Activated T-helper 17 cell treated with anti-CD3 and anti-CD28 coated beads, Interleukin-2, amount 50 U/mL, for 72 hours (primary cell): ENCODE data around the gene DPPA4. TPM values are rescaled to one million over a fixed set of nuclear protein-coding genes. Genes with fewer than 3 reads are reported as not detected.

Experiments used
- ATAC-seq: fragments of 150-1000 bp; cut with Tn5 transposase; replicated peaks from 2 replicates; pipeline ENCODE4 v1.10.0; 2021; ENCODE audit warnings: mild to moderate bottlenecking, moderate library complexity
- H3K27ac Mint-ChIP-seq: one replicate; pipeline ENCODE4 v1.8.0; 2022; ENCODE audit warnings: mixed read lengths
- H3K27me3 Mint-ChIP-seq: one replicate; pipeline ENCODE4 v1.8.0; 2022; ENCODE audit warnings: mixed read lengths
- H3K36me3 Mint-ChIP-seq: one replicate; pipeline ENCODE4 v1.8.0; 2022; ENCODE audit warnings: low read depth, mild to moderate bottlenecking, mixed read lengths
- H3K4me1 Mint-ChIP-seq: one replicate; pipeline ENCODE4 v1.8.0; 2022; ENCODE audit warnings: mixed read lengths
- H3K4me3 Mint-ChIP-seq: one replicate; pipeline ENCODE4 v1.8.0; 2022; ENCODE audit warnings: mild to moderate bottlenecking, mixed read lengths
- H3K9me3 Mint-ChIP-seq: one replicate; pipeline ENCODE4 v1.8.0; 2022; ENCODE audit warnings: mixed read lengths
- total RNA-seq, 2 donors: library from RNA; stranded (reverse); gene quantifications; one replicate each; pipeline ENCODE4 v1.2.3, GENCODE V29; 2022

DPPA4 gene
- total RNA-seq, 2 donors from 2014 or later = not detected

GRCh38 chr3:109325109-109325508 is 12.2 kb downstream of the DPPA4 start:
- Mint-ChIP-seq H3K9me3 (no peaks in the 10 kb centered on the region), H3K27ac (no peak overlapping the region), H3K36me3 (no peaks in the 10 kb centered on the region), H3K27me3 (peaks cover 9% of the 10 kb centered on the region), H3K4me1 (no peaks in the 10 kb centered on the region), H3K4me3 (no peak overlapping the region)
- no peak for ATAC-seq

- Mint-ChIP-seq H3K9me3 (no peaks in the 10 kb centered on the region), H3K4me3 (no peak within 1 kb of the TSS), H3K27ac (no peak within 1 kb of the TSS), H3K4me1 (no peaks in the 10 kb centered on the region), H3K27me3 (no peaks in the 10 kb centered on the region), H3K36me3 (no peaks in the 10 kb centered on the region)
- ATAC-seq = no peak
Observed at GRCh38 chr3:109316162-109316730, 21.1 kb downstream of the DPPA4 start, which contains the start of gene DPPA2. TSS of gene DPPA2 (minus strand) at chr3:109316517. CDS start at chr3:109314542, 1,975 bp downstream.

DNA sequence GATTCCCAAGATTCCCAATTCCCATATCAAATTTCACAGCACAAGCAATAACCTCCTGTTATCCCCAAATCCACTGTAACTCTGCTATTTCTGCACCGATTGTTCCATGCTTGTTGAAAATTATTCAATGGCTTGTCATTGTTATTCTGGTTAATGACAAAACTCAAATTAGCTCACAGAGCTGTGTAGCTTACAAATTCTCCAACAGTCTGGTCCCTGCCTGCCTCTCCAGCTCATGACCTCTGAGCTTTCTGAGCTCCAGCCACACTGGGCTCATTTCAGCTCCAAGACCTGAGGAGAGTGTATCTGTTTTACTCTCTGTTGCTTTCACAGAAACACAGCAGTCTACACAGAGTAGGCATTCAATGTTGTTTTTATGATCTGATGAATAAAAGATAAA is 24.3 kb downstream of the DPPA4 start:
- no peak overlapping the region for H3K4me3 Mint-ChIP-seq
- no peaks in the 10 kb centered on the region for H3K36me3 Mint-ChIP-seq
- H3K4me1 Mint-ChIP-seq = no peaks in the 10 kb centered on the region
- no peaks in the 10 kb centered on the region for H3K27me3 Mint-ChIP-seq
- ATAC-seq = no peak
- no peak overlapping the region for H3K27ac Mint-ChIP-seq
- H3K9me3 Mint-ChIP-seq = no peaks in the 10 kb centered on the region

DNA sequence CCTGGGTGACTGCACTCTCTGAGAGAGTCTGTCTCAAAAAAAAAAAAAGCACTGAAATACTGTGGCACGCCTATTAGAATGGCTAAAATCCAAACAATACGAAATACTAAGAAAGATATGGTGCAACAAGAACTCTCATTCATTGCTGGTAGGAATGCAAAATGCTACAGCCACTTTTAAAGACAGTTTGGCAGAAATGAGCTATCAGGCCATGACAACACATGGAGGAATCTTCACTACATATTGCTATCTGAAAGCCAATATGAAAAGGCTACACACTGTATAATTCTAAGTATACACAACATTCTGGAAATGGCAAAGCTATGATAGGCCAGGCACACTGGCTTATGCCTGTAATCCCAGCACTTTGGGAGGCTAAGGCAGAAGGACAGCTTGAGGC is 39.9 kb downstream of the DPPA4 start:
- Mint-ChIP-seq H3K27ac (no peak overlapping the region), H3K36me3 (no peaks in the 10 kb centered on the region), H3K9me3 (no peaks in the 10 kb centered on the region), H3K4me1 (no peaks in the 10 kb centered on the region), H3K4me3 (no peak overlapping the region), H3K27me3 (peaks cover 4% of the 10 kb centered on the region)
- no peak for ATAC-seq

- Mint-ChIP-seq H3K4me3 (no peak overlapping the region), H3K4me1 (no peaks in the 10 kb centered on the region), H3K27ac (no peak overlapping the region), H3K36me3 (no peaks in the 10 kb centered on the region), H3K9me3 (no peaks in the 10 kb centered on the region), H3K27me3 (peaks cover 4% of the 10 kb centered on the region)
- ATAC-seq = no peak
Observed at GRCh38 chr3:109284071-109284470, 53.3 kb downstream of the DPPA4 start.

GRCh38 chr3:109278546-109278945 is 58.8 kb downstream of the DPPA4 start:
- no peak for ATAC-seq
- Mint-ChIP-seq H3K4me3 (no peak overlapping the region), H3K27ac (no peak overlapping the region), H3K4me1 (no peaks in the 10 kb centered on the region), H3K36me3 (no peaks in the 10 kb centered on the region), H3K9me3 (no peaks in the 10 kb centered on the region), H3K27me3 (peaks cover 4% of the 10 kb centered on the region)

GRCh38 chr3:109278141-109278540 is 59.2 kb downstream of the DPPA4 start:
- Mint-ChIP-seq H3K36me3 (no peaks in the 10 kb centered on the region), H3K27me3 (peaks cover 4% of the 10 kb centered on the region), H3K4me1 (no peaks in the 10 kb centered on the region), H3K27ac (no peak overlapping the region), H3K9me3 (no peaks in the 10 kb centered on the region), H3K4me3 (no peak overlapping the region)
- ATAC-seq = no peak

Other genes with a start within 250 kb of the DPPA4 start
- under 1 TPM in 1 of 2 donors, not detected in 1; 0.11 TPM for gene MORC1, start 219.4 kb downstream of the DPPA4 start, total RNA-seq
- gene C3orf85, start 200.8 kb downstream of the DPPA4 start, total RNA-seq = not detected
- gene DPPA2, start 21.0 kb downstream of the DPPA4 start, total RNA-seq = not detected